GM15510 (cell line): ENCODE data around the gene SLC41A2.

ENCODE experiments used
- POLR2A ChIP-seq: IDR thresholded peaks from 3 replicates; pipeline ENCODE4 v1.6.1; 2011; ENCODE audit warnings: borderline replicate concordance; ENCODE audit not compliant: insufficient read length; ENCODE audit errors: extremely low read depth

SLC41A2 gene

GRCh38 chr12:104973250-104973649, 15.2 kb upstream of the SLC41A2 start:
- no peak for TF ChIP-seq POLR2A

- no peak for TF ChIP-seq POLR2A
These were observed 13.2 kb upstream of the SLC41A2 start for GRCh38 chr12:104971306-104971705.

- TF ChIP-seq POLR2A = no peak
These were observed 11.3 kb upstream of the SLC41A2 start for GRCh38 chr12:104969343-104969742.

- no peak for TF ChIP-seq POLR2A
These were observed 8.6 kb upstream of the SLC41A2 start for GRCh38 chr12:104966677-104967076.

GRCh38 chr12:104964856-104965205, 6.7 kb upstream of the SLC41A2 start:
- TF ChIP-seq POLR2A = no peak

GRCh38 chr12:104964167-104964855, 6.2 kb upstream of the SLC41A2 start:
- no peak for TF ChIP-seq POLR2A

- TF ChIP-seq POLR2A = no peak
These were observed 5.7 kb upstream of the SLC41A2 start for GRCh38 chr12:104963757-104964156.

GRCh38 chr12:104960464-104960863, 2.4 kb upstream of the SLC41A2 start:
- TF ChIP-seq POLR2A = no peak

GRCh38 chr12:104959335-104959841, 1.3 kb upstream of the SLC41A2 start:
- no peak for TF ChIP-seq POLR2A

- TF ChIP-seq POLR2A = no peak
These were observed 780 bp upstream of the SLC41A2 start for GRCh38 chr12:104958805-104959334.

GRCh38 chr12:104957719-104958000, 430 bp downstream of the SLC41A2 start:
- no peak for TF ChIP-seq POLR2A

GRCh38 chr12:104956870-104957718, 996 bp downstream of the SLC41A2 start:
- no peak for TF ChIP-seq POLR2A

- no peak for TF ChIP-seq POLR2A
These were observed 2.4 kb downstream of the SLC41A2 start for GRCh38 chr12:104955703-104956102.

GRCh38 chr12:104953323-104953722, 4.8 kb downstream of the SLC41A2 start:
- TF ChIP-seq POLR2A = no peak

- TF ChIP-seq POLR2A = no peak
These were observed 5.3 kb downstream of the SLC41A2 start for GRCh38 chr12:104952816-104953215.
